ENCODE measurements around the gene MARCHF11. TPM values are rescaled to one million over a fixed set of nuclear protein-coding genes. Genes with fewer than 3 reads are reported as not detected.

The MARCHF11 gene
- total RNA-seq, 1 experiment from 2014 or later = not detected

GRCh38 chr5:16115140-16115539 lies 64.5 kb downstream of the MARCHF11 start:
- H3K4me3 ChIP-seq = no peak overlapping the region
- H3K27me3 ChIP-seq (replicated peaks) = 0 out of 2 replicates have a peak, but pooled peaks cover 4% of the 10 kb centered on the region
- no peak overlapping the region for H3K27ac ChIP-seq
- DNase-seq (ENCODE audit: low read depth in 1 of 2, low spot score in 2 of 2) = no peak
- no peaks in the 10 kb centered on the region; the same call in 1 of the 2 replicates for H3K9me3 ChIP-seq (replicated peaks)
- no peaks in the 10 kb centered on the region for H3K4me1 ChIP-seq (replicated peaks)
- H3K36me3 ChIP-seq = no peaks in the 10 kb centered on the region

- DNase-seq (ENCODE audit: low read depth in 1 of 2, low spot score in 2 of 2) = no peak
- H3K27me3 ChIP-seq (replicated peaks) = 0 out of 2 replicates have a peak, but pooled peaks cover 4% of the 10 kb centered on the region
- H3K4me3 ChIP-seq = no peak overlapping the region
- no peaks in the 10 kb centered on the region for H3K36me3 ChIP-seq
- no peaks in the 10 kb centered on the region for H3K9me3 ChIP-seq (replicated peaks)
- no peak overlapping the region for H3K27ac ChIP-seq
- no peaks in the 10 kb centered on the region for H3K4me1 ChIP-seq (replicated peaks)
Measured at GRCh38 chr5:16108418-16108817, 71.2 kb downstream of the MARCHF11 start.

- Histone ChIP-seq H3K36me3 (no peaks in the 10 kb centered on the region), H3K27ac (no peak overlapping the region), H3K9me3 (replicated peaks) (no peaks in the 10 kb centered on the region), H3K4me3 (no peak overlapping the region), H3K27me3 (replicated peaks) (peaks cover 4% of the 10 kb centered on the region; the same call in 1 of the 2 replicates), H3K4me1 (replicated peaks) (no peaks in the 10 kb centered on the region)
- no peak for DNase-seq (ENCODE audit: low read depth in 1 of 2, low spot score in 2 of 2)
Measured at GRCh38 chr5:16104961-16105360, 74.6 kb downstream of the MARCHF11 start.

GRCh38 chr5:16095612-16096011 lies 84.0 kb downstream of the MARCHF11 start:
- no peak overlapping the region for H3K4me3 ChIP-seq
- no peaks in the 10 kb centered on the region for H3K36me3 ChIP-seq
- peaks cover 12% of the 10 kb centered on the region for H3K27me3 ChIP-seq (replicated peaks)
- H3K4me1 ChIP-seq (replicated peaks) = no peaks in the 10 kb centered on the region
- H3K9me3 ChIP-seq (replicated peaks) = no peaks in the 10 kb centered on the region
- DNase-seq (ENCODE audit: low read depth in 1 of 2, low spot score in 2 of 2) = no peak
- no peak overlapping the region for H3K27ac ChIP-seq

GRCh38 chr5:16090270-16090669 lies 89.3 kb downstream of the MARCHF11 start:
- no peak for DNase-seq (ENCODE audit: low read depth in 1 of 2, low spot score in 2 of 2)
- Histone ChIP-seq H3K4me3 (no peak overlapping the region), H3K9me3 (replicated peaks) (no peaks in the 10 kb centered on the region), H3K27me3 (replicated peaks) (peaks cover 17% of the 10 kb centered on the region), H3K36me3 (no peaks in the 10 kb centered on the region), H3K27ac (no peak overlapping the region), H3K4me1 (replicated peaks) (no peaks in the 10 kb centered on the region)

- no peak overlapping the region for H3K4me3 ChIP-seq
- no peak for DNase-seq (ENCODE audit: low read depth in 1 of 2, low spot score in 2 of 2)
- no peaks in the 10 kb centered on the region for H3K4me1 ChIP-seq (replicated peaks)
- H3K36me3 ChIP-seq = no peaks in the 10 kb centered on the region
- H3K27me3 ChIP-seq (replicated peaks) = peaks cover 18% of the 10 kb centered on the region
- H3K27ac ChIP-seq = no peak overlapping the region
- H3K9me3 ChIP-seq (replicated peaks) = no peaks in the 10 kb centered on the region
Measured at GRCh38 chr5:16082982-16083381, 96.6 kb downstream of the MARCHF11 start.

GRCh38 chr5:16082053-16082452 lies 97.5 kb downstream of the MARCHF11 start:
- DNase-seq (ENCODE audit: low read depth in 1 of 2, low spot score in 2 of 2) = no peak
- H3K27me3 ChIP-seq (replicated peaks) = peaks cover 18% of the 10 kb centered on the region

GRCh38 chr5:16081376-16081955 lies 98.1 kb downstream of the MARCHF11 start:
- Histone ChIP-seq H3K9me3 (replicated peaks) (no peaks in the 10 kb centered on the region), H3K4me1 (replicated peaks) (no peaks in the 10 kb centered on the region), H3K27ac (no peak overlapping the region), H3K27me3 (replicated peaks) (peaks cover 14% of the 10 kb centered on the region), H3K4me3 (no peak overlapping the region), H3K36me3 (no peaks in the 10 kb centered on the region)
- no peak for DNase-seq (ENCODE audit: low read depth in 1 of 2, low spot score in 2 of 2)

More at GRCh38 chr5:16082053-16082452, 97.5 kb downstream of the MARCHF11 start:
- no peak overlapping the region for H3K4me3 ChIP-seq
- H3K4me1 ChIP-seq (replicated peaks) = no peaks in the 10 kb centered on the region
- H3K27ac ChIP-seq = no peak overlapping the region
- H3K36me3 ChIP-seq = no peaks in the 10 kb centered on the region
- H3K9me3 ChIP-seq (replicated peaks) = no peaks in the 10 kb centered on the region

- H3K4me3 ChIP-seq = no peak overlapping the region
- no peaks in the 10 kb centered on the region for H3K4me1 ChIP-seq (replicated peaks)
- H3K27me3 ChIP-seq (replicated peaks) = no peaks in the 10 kb centered on the region; the same call in 1 of the 2 replicates
- DNase-seq (ENCODE audit: low read depth in 1 of 2, low spot score in 2 of 2) = no peak
- no peak overlapping the region for H3K27ac ChIP-seq
- H3K36me3 ChIP-seq = no peaks in the 10 kb centered on the region
- H3K9me3 ChIP-seq (replicated peaks) = no peaks in the 10 kb centered on the region
Measured at GRCh38 chr5:16076657-16077056, 102.9 kb downstream of the MARCHF11 start.

GRCh38 chr5:16074358-16074757 lies 105.2 kb downstream of the MARCHF11 start:
- no peaks in the 10 kb centered on the region for H3K9me3 ChIP-seq (replicated peaks)
- H3K27ac ChIP-seq = no peak overlapping the region
- H3K4me3 ChIP-seq = no peak overlapping the region
- H3K27me3 ChIP-seq (replicated peaks) = no peaks in the 10 kb centered on the region; the same call in 1 of the 2 replicates
- H3K36me3 ChIP-seq = no peaks in the 10 kb centered on the region
- DNase-seq (ENCODE audit: low read depth in 1 of 2, low spot score in 2 of 2) = no peak
- no peaks in the 10 kb centered on the region for H3K4me1 ChIP-seq (replicated peaks)

- Histone ChIP-seq H3K9me3 (replicated peaks) (no peaks in the 10 kb centered on the region), H3K27ac (no peak overlapping the region), H3K4me1 (replicated peaks) (no peaks in the 10 kb centered on the region), H3K36me3 (no peaks in the 10 kb centered on the region), H3K27me3 (replicated peaks) (no peaks in the 10 kb centered on the region; the same call in 1 of the 2 replicates), H3K4me3 (no peak overlapping the region)
- DNase-seq (ENCODE audit: low read depth in 1 of 2, low spot score in 2 of 2) = no peak
Measured at GRCh38 chr5:16072616-16073015, 107.0 kb downstream of the MARCHF11 start.

- H3K4me1 ChIP-seq (replicated peaks) = no peaks in the 10 kb centered on the region
- no peak overlapping the region for H3K4me3 ChIP-seq
- H3K27me3 ChIP-seq (replicated peaks) = no peaks in the 10 kb centered on the region; the same call in none of the 2 replicates
- H3K27ac ChIP-seq = no peak overlapping the region
- DNase-seq (ENCODE audit: low read depth in 1 of 2, low spot score in 2 of 2) = no peak
- H3K9me3 ChIP-seq (replicated peaks) = no peaks in the 10 kb centered on the region
- no peaks in the 10 kb centered on the region for H3K36me3 ChIP-seq
Measured at GRCh38 chr5:16067415-16067814, 112.2 kb downstream of the MARCHF11 start.

GRCh38 chr5:16066810-16067209 lies 112.8 kb downstream of the MARCHF11 start:
- H3K36me3 ChIP-seq = no peaks in the 10 kb centered on the region

GRCh38 chr5:16066320-16066719 lies 113.3 kb downstream of the MARCHF11 start:
- no peak overlapping the region for H3K4me3 ChIP-seq
- H3K4me1 ChIP-seq (replicated peaks) = no peaks in the 10 kb centered on the region
- H3K27me3 ChIP-seq (replicated peaks) = no peaks in the 10 kb centered on the region; the same call in none of the 2 replicates
- DNase-seq (ENCODE audit: low read depth in 1 of 2, low spot score in 2 of 2) = no peak
- no peaks in the 10 kb centered on the region for H3K36me3 ChIP-seq
- H3K27ac ChIP-seq = no peak overlapping the region
- no peaks in the 10 kb centered on the region for H3K9me3 ChIP-seq (replicated peaks)

More at GRCh38 chr5:16066810-16067209, 112.8 kb downstream of the MARCHF11 start:
- no peak for DNase-seq (ENCODE audit: low read depth in 1 of 2, low spot score in 2 of 2)
- H3K4me1 ChIP-seq (replicated peaks) = no peaks in the 10 kb centered on the region
- no peaks in the 10 kb centered on the region; the same call in none of the 2 replicates for H3K27me3 ChIP-seq (replicated peaks)
- no peak overlapping the region for H3K27ac ChIP-seq
- no peaks in the 10 kb centered on the region for H3K9me3 ChIP-seq (replicated peaks)
- no peak overlapping the region for H3K4me3 ChIP-seq

GRCh38 chr5:16065831-16066230 lies 113.8 kb downstream of the MARCHF11 start:
- no peak overlapping the region for H3K4me3 ChIP-seq
- H3K4me1 ChIP-seq (replicated peaks) = no peaks in the 10 kb centered on the region
- no peak for DNase-seq (ENCODE audit: low read depth in 1 of 2, low spot score in 2 of 2)
- no peaks in the 10 kb centered on the region for H3K36me3 ChIP-seq
- no peaks in the 10 kb centered on the region; the same call in none of the 2 replicates for H3K27me3 ChIP-seq (replicated peaks)
- no peak overlapping the region for H3K27ac ChIP-seq
- no peaks in the 10 kb centered on the region for H3K9me3 ChIP-seq (replicated peaks)
